ENCODE data around the gene USP30. TPM values are rescaled to one million over a fixed set of nuclear protein-coding genes. Genes with fewer than 3 reads are reported as not detected.

Gene USP30
- total RNA-seq, 1 experiment from 2014 or later: 7.8 TPM

DNA sequence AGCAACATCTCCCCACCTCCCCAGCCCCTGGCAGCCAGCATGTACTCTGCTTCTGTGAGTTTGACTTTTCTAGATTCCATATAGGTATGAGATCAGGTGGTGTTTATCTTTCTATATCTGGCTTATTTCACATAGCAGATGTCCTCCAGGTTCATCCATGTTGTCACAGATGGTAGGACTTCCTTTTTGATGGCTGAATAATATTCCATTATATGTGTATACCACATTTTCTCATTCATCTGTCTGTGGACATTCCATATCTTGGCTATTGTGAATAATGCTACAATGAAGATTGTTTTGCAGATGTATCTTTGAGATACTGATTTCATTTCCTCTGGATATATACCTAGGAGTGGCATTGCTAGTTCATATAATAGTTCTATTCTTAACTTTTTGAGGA is 22.5 kb downstream of the USP30 start:
- no peak overlapping the region for H3K27ac Mint-ChIP-seq
- Histone ChIP-seq H3K9ac (ENCODE audit: extremely low read depth, insufficient read length, low read length) (no peak overlapping the region), H4K20me1 (ENCODE audit: control insufficient read depth, insufficient read depth, insufficient read length) (no peaks in the 10 kb centered on the region), H3K23ac (ENCODE audit: insufficient read length, low read depth, low read length) (no peak overlapping the region), H2AFZ (ENCODE audit: low read length) (no peak overlapping the region), H3T11ph (ENCODE audit: low read length) (no peak overlapping the region), H3K27me3 (ENCODE audit: insufficient read depth, low read length) (no peaks in the 10 kb centered on the region), H3K4me2 (ENCODE audit: insufficient read depth, insufficient read length, low read length) (no peak overlapping the region), H2BK15ac (ENCODE audit: low read depth, low read length) (no peak overlapping the region), H2BK12ac (ENCODE audit: insufficient read length, low read depth, low read length) (no peak overlapping the region), H3K79me1 (ENCODE audit: insufficient read depth, low read depth, low read length, poor library complexity, severe bottlenecking) (no peaks in the 10 kb centered on the region), H4K91ac (ENCODE audit: insufficient read length, low read depth, low read length) (no peak overlapping the region), H3K23me2 (ENCODE audit: insufficient read length, low read depth, low read length, poor library complexity, severe bottlenecking) (no peaks in the 10 kb centered on the region), H3K14ac (ENCODE audit: insufficient read depth, low read length) (no peak overlapping the region), H3K56ac (ENCODE audit: insufficient read length, low read depth, low read length) (no peak overlapping the region), H2BK5ac (ENCODE audit: insufficient read length, low read length) (no peak overlapping the region), H3K4ac (ENCODE audit: low read depth, low read length) (no peak overlapping the region), H3K9me3 (ENCODE audit: control insufficient read depth, low read depth, low read length) (no peaks in the 10 kb centered on the region), H4K5ac (ENCODE audit: insufficient read length, low read depth, low read length) (no peak overlapping the region), H3K18ac (ENCODE audit: insufficient read length, low read depth, low read length) (no peak overlapping the region), H3K79me2 (ENCODE audit: insufficient read depth, low read length) (no peaks in the 10 kb centered on the region), H2AK5ac (ENCODE audit: insufficient read length, low read length) (no peak overlapping the region), H4K8ac (replicated peaks; ENCODE audit: insufficient read length, low read depth, low read length) (no peak overlapping the region), H2BK120ac (ENCODE audit: low read depth, low read length, poor library complexity, severe bottlenecking) (no peak overlapping the region), H3K4me1 (ENCODE audit: insufficient read depth, low read length) (no peaks in the 10 kb centered on the region; the same call in 1 of the 2 replicates), H3K27ac (ENCODE audit: insufficient read length, low read depth, low read length) (no peak overlapping the region), H2BK20ac (ENCODE audit: low read depth, low read length, poor library complexity, severe bottlenecking) (no peak overlapping the region)
- no peaks in the 10 kb centered on the region for H3K27me3 Mint-ChIP-seq (ENCODE audit: low read depth)
- peaks cover 9 to 12% of the 10 kb centered on the region in 2 experiments for H3K4me1 Mint-ChIP-seq
- no peaks in the 10 kb centered on the region; a peak in 1 of 5 replicates for H3K9me3 Mint-ChIP-seq
- no peak overlapping the region for H3K4me3 Mint-ChIP-seq
- no peak for DNase-seq
- TF ChIP-seq, protein P1, sequence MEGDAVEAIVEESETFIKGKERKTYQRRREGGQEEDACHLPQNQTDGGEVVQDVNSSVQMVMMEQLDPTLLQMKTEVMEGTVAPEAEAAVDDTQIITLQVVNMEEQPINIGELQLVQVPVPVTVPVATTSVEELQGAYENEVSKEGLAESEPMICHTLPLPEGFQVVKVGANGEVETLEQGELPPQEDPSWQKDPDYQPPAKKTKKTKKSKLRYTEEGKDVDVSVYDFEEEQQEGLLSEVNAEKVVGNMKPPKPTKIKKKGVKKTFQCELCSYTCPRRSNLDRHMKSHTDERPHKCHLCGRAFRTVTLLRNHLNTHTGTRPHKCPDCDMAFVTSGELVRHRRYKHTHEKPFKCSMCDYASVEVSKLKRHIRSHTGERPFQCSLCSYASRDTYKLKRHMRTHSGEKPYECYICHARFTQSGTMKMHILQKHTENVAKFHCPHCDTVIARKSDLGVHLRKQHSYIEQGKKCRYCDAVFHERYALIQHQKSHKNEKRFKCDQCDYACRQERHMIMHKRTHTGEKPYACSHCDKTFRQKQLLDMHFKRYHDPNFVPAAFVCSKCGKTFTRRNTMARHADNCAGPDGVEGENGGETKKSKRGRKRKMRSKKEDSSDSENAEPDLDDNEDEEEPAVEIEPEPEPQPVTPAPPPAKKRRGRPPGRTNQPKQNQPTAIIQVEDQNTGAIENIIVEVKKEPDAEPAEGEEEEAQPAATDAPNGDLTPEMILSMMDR (conservative IDR thresholded peaks at IDR 0.05): no peak
- peaks cover 11 to 24% (median 12%) of the 10 kb centered on the region in 3 experiments; a peak in 6 of 7 replicates for H3K36me3 Mint-ChIP-seq (ENCODE audit: insufficient read depth in 1 of 3, low read depth in 3 of 3)
